Activated naive CD4-positive, alpha-beta T cell (primary cell): ENCODE measurements around the gene TDRD12.
"Not testable (repeated sequence)": the region's sequence is repeated elsewhere in the genome, so short reads cannot be mapped to it uniquely, and the experiment has no call there.

Experiments used
- DNase-seq, 4 experiments: peaks; one replicate each; lab custom pipeline; 2025; lab: John Stamatoyannopoulos, UW

The TDRD12 gene

DNA sequence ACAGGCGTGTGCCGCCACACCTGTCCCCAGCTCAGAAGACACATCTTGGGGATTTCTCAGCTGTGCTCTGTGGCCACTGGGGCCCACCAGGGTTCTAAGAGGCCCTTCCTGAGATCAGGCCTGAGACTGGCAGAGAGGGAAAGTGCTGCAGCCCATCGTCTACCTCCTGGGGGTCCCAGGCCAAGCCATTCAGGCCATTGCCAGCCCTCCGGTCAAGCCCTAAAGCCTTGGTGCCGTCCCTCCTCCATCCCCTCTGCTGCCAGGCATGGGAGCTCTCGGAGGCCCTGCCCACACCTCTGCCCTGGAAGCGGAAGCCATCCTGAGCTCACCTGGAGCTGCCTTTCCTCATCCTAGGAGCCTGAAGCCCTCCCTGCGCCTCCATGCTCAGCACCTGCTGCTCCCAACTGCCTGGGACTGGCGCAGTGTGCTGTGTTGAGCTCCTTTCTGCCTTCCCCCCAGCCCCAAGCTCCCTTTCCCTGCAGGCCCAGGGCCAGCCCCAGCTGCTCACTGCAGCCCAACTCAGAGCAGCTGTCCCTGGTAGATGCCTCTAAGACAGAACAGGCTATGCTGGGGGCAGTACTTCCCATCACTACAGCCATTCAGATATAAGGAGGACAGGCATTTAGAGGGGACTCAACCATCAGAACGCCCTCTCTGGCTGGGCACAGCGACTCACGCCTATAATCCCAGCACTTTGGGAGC lies 147.1 kb downstream of the TDRD12 start:
- no peak for DNase-seq

DNA sequence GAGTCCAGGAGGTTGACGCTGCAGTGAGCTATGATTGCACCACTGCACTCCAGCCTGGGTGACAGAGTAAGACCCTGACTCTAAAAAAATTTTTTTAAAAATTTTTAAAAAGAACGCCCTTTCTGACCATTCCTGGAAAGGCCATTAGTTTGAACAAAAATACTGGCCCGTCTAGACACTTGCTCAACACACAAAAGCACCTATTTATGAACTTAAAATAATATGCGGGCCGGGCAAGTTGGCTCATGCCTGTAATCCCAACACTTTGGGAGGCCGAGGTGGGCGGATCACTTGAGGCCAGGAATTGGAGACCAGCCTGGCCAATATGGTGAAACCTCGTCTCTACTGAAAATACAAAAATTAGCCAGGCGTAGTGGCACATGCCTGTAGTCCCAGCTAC lies 147.9 kb downstream of the TDRD12 start:
- not testable (repeated sequence) for DNase-seq

DNA sequence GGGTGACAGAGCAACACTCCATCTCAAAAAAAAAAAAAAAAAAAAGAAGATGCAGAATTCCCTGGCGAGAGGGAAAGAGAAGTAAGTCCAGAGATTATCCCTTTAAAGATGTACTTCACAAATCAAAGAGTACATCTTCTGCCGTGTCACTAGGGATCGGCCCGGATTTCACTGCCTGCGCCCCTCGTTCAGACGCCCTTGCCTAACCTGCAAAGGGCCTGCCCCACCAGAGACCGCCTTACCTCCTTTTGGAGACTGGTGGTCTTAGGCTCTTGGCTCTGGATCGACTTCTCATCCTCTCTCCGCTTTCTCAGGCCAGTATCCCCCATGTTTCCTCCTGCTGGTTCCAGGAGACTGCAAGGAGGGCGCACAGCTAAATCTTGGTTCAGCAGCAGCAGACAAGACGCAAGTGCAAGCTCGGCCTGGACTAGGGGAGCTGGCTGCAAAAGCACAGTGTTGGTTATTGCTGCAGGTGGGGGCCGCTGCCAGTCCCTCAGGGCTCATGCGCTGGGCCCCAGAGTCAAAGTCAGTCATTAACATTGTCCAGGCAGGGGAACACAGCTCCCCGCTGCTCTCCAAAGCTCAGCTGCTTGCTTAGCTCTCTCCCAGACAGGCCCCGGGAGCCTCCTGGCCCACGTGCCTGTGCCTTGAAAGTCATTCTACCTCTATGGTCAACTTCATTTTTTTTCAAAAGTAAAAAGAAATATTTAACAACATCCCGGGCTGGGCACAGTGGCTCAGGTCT lies 148.8 kb downstream of the TDRD12 start:
- no peak for DNase-seq

DNA sequence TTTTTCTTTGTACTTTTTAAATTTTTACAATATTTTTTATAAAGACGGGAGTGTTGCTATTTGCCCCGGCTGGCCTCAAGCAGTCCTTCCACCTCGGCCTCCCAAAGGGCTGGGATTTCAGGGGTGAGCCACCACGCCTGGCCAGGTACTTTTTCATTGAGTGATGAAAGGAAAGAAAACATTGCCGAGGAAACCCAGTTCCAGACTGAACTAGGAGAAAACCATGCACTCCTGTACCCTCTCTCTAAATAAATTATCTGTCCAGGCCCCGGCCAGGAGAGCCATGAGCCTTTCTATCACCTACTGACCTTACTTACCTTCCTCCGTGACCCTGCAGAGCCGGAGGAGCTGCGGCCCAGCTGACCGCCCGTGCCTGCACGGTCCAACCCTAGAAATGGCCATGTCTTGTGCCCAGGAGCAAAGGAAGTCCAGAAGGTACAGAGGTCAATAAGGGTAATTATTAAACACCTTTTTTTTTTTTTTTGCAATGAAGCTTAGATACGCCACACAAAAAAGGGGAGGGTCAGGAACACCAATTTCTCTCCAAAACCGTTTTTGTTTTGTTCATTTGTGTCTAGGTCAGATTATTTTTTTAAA lies 149.9 kb downstream of the TDRD12 start, which contains the start of gene SLC7A9:
TSS of gene SLC7A9 (minus strand) at position 399 of the 597 bp plus-strand sequence. CDS start 1,233 bp downstream, outside the sequence.
- DNase-seq = no peak

DNA sequence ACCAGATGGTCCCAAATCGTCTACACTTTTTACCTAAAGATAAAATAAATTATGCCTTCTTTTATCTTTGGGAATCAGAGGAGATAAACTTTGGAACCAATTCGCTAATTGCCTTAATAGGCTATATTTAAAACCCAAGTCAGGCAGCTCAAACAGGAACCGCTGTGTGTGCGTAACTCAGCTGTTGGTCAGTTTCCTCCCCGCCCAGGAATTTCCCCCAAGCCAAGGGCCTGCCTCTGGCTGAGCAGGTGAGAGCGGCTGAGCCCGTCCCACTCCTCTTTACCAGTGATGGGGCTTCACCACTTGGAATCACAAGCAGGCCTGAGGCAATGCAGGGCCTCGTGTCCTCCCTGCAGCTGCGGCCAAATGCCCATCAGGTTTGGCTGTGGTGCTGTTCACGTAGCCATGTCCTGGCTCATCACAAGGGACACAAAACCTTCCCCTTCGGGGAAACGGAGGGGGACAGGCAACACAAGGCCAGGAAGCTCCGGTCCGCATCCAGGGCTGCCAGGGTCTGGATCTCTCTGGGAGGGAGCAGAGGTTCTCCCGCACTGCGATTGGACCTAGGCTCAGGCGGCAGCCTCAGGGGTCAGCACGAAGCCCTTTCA lies 150.5 kb downstream of the TDRD12 start:
- no peak for DNase-seq

DNA sequence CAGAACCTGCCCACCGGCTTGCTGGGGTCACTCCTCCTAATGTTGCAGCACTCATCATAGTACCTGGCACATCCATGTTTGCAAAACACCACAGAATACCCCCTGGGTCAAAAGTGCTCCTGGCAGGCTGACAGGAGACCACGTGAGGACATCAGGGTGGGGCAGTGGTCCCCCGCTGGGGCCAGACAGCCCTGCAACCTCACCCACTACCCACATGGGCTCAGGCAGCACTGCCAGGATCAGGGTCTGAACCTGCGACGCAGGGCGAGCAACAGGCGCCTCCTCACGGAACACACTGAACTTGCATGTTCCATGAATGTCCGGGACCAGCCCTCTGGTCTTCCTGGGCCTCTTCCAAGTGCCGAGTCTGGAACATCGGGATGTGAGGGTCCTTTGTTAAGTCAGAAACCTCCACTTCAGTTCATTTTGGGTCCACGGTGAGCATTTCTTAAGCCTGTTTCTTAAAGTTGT lies 151.4 kb downstream of the TDRD12 start:
- no peak for DNase-seq

DNA sequence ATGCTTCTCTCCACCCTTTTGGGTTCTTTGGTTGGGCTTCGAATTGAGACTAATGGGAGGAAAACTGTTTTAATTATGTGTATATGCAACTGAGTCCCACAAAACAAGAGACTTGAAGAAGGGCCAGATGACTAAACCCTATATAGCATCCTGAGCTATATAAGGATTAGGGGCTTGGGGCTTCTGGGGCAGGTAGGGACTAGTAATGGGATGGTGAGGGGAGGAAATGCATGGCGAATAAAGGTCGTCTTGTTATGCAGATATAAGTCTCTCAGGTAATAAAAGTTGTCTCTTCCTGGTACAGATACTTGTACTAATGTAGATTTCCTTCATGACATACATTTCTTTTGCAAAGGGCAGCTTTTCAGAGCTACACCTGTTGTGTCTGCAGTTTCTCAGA lies 152.8 kb downstream of the TDRD12 start:
- DNase-seq = no peak

DNA sequence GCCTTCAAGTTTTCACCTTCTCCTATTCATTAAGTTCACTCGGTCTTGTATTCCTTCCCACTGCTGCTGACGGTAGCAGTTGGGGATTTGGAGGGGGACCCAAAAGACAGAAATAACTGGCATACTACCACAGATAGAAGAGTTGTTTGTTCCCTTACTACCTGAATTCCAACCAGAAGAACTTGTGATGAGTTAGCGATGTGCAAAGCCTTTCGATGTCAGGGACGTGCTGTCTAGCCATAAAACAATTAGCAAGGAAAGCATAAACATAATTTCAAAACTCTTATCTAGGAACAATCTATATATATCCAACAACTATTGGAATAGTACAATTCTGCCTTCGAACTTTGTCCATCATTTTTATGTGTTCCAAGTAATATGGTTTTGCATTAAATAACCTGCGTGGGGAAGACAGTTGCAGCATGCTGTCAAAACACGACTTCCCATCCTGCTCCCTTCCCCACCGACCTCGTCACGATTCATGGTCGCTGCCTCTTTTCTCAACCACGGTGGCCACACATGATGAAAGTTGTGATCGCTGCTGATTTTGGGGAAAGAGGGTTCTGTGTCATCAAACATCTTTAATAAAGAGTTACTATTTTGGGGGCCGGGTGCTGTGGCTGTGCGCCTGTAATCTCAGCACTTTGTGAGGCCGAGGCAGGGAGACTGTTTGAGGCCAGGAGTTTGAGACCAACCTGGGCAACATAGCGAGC lies 153.8 kb downstream of the TDRD12 start:
- DNase-seq = no peak

DNA sequence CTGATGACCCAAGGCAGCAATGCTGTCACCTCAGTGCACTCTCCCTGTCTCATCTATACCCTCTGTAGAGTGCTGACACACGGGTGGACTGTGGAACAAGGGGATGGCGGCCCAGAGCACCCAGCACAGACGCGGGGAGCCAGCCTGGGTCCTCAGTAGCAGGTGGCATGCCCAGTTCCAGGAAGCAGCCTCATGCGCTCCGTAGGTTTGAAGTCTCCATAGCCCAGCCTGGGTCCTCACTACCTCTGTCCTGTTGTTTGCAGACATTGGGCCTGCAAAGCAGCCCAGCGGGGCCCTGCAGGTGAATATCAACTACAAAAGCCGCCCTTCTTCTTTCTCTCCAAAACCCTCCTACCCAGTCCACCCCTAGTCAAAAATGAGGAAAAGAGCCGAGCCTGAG lies 155.0 kb downstream of the TDRD12 start:
- no peak for DNase-seq

DNA sequence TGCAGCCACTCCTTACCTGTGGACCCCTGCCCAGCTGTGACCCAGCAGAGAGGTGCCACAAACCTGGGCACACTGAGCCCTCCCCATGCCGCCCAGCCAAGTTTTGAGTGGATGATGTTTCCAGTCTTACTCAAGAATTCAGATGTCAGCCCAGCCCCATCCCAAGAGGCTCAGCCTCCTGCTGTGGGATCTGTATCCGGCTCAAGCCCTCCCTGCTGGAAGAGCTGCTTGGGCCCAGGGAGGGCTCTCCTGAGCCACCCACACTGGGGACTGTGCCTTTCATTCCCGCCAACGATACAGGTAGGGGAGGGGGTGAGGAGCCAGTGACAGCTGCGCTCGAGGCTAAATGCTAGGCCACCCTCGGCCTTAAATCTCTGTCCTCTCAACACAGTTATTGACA lies 155.9 kb downstream of the TDRD12 start:
- DNase-seq = no peak

DNA sequence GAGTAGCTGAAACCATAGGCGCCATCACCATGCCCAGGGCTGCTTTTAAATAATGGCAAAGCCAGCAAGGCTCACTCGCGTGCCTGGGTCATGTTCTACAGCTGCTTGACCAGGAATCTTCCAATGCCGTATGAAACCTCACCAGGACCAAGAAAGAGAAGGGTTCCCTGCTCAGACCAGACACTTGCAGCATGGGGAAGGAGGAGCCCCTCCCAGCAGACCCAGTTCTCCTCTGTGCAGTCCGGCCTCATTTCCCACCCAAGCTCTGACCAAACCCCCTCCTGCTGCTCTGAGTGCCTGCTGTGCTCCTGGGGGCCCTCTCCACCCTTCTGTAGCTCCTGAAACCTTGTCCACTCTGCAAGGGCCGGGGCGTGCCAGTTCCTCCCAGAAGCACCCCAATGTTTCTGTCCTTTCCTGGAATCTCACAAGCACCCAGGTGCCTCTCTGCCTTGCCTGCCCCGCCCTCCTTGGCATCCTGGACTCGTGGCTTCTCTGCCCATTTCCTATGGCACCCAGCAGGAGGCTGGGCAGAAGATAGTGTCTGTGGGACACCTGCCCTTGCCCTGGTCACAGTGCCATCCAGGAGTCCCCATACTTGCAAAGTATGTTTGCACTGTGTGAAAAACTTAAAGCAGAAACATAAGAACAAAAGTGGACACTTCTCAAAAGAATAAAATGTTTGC lies 156.8 kb downstream of the TDRD12 start:
- no peak for DNase-seq

DNA sequence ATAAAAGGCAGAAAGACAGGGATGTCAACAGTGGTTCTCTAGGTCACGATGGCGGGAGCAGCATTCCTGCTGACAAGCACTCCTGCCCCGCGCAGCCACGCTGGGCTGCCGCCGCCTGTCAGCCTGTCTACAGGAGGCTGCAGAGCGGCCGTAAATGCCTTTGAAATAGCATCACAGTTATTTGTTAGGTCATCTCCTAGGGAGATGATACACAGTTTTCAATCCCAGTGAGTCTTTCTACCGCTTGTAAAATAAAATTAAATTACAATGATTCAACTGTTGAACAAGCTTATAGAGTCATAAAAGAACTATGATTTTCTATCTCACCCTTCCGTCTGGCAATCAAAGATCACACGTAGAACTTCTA lies 157.3 kb downstream of the TDRD12 start:
- no peak for DNase-seq
